ENCODE results near the gene GRK2. TPM values are rescaled to one million over a fixed set of nuclear protein-coding genes. Genes with fewer than 3 reads are reported as not detected.

GRK2 gene
- total and polyA plus RNA-seq, 9 of the 15 experiments (the other 6 are each of a cell fraction or from before 2014, with no cell fraction given): 0.24 to 95.8 (median 56.5) TPM

- TF ChIP-seq VEZF1 (CRISPR knock-in tag; IDR thresholded peaks at IDR 0.05) (peak; percentile 97), ZNF785 (CRISPR knock-in tag; IDR thresholded peaks at IDR 0.05) (no peak), CHD4 (IDR thresholded peaks at IDR 0.05; ENCODE audit: insufficient read depth, insufficient replicate concordance, low read depth, low read length, poor library complexity, severe bottlenecking) (peak; percentile 29), ZBTB9 (CRISPR knock-in tag; IDR thresholded peaks at IDR 0.05) (0 out of 2 replicates have a peak, but pooled peaks have one; percentile 9), TAF9B (IDR thresholded peaks at IDR 0.05; ENCODE audit: partially characterized antibody) (peak; percentile 47), HNRNPUL1 (IDR thresholded peaks at IDR 0.05; ENCODE audit: low read length) (no peak), SETDB1 (IDR thresholded peaks at IDR 0.05; ENCODE audit: low read length) (no peak), PHB (CRISPR knock-in tag; IDR thresholded peaks at IDR 0.05) (0 out of 2 replicates have a peak, but pooled peaks have one; percentile 32), TFAP4 (CRISPR knock-in tag; IDR thresholded peaks at IDR 0.05; ENCODE audit: borderline replicate concordance) (peak; percentile 83; the same call in 1 of the 2 replicates), E2F6 (IDR thresholded peaks at IDR 0.05; ENCODE audit: borderline replicate concordance in 1 of 2, extremely low read depth in 1 of 2, insufficient read depth in 1 of 2, insufficient read length in 1 of 2, low read depth in 1 of 2, low read length in 1 of 2, poor library complexity in 1 of 2, severe bottlenecking in 1 of 2) (peak; percentile 74 to 83), RBM22 (IDR thresholded peaks at IDR 0.05; ENCODE audit: low read depth, low read length, poor library complexity, severe bottlenecking) (peak; percentile 94), LEF1 (IDR thresholded peaks at IDR 0.05) (peak; percentile 75), HNRNPL (IDR thresholded peaks at IDR 0.05; ENCODE audit: low read depth, low read length) (peak; percentile 81; the same call in 1 of the 2 replicates), PHF20 (IDR thresholded peaks at IDR 0.05; ENCODE audit: partially characterized antibody) (peak; percentile 53), HMGN3 (IDR thresholded peaks at IDR 0.05; ENCODE audit: borderline replicate concordance, extremely low read depth, insufficient read length, low read depth, low read length) (peak; percentile 68), POLR2G (IDR thresholded peaks at IDR 0.05; ENCODE audit: low read depth, low read length) (peak; percentile 96), PHB2 (IDR thresholded peaks at IDR 0.05; ENCODE audit: low read depth) (no peak), BRD4 (IDR thresholded peaks at IDR 0.05) (peak; percentile 84; the same call in 1 of the 2 replicates), ZBTB26 (CRISPR knock-in tag; IDR thresholded peaks at IDR 0.05) (no peak), E2F3 (CRISPR knock-in tag; IDR thresholded peaks at IDR 0.05) (peak; percentile 65; the same call in 1 of the 2 replicates), MAFF (IDR thresholded peaks at IDR 0.05; ENCODE audit: low read length) (no peak), TAF15 (IDR thresholded peaks at IDR 0.05; ENCODE audit: low read depth, low read length) (no peak)
Observed at GRCh38 chr11:67288452-67289225, 22.4 kb downstream of the GRK2 start (continued).

Data from K562 (cell line).